Gastroesophageal sphincter (tissue), 3 donors: ENCODE data around the gene ABCA7.

Source experiments
- CTCF ChIP-seq, 4 experiments: fragments of 200-600 bp in 2 of 4; fragments of 450-650 bp in 2 of 4; sonication (generic) in 1 of 4; IDR thresholded peaks; one replicate each; pipeline ENCODE4 v1.5.1; 2017 to 2019; ENCODE audit warnings: antibody characterized with exemption in 4 of 4, mild to moderate bottlenecking in 2 of 4, moderate library complexity in 2 of 4
- EP300 ChIP-seq: sonication (generic); formaldehyde crosslinking; IDR thresholded peaks from one replicate; pipeline ENCODE4 v1.6.1; 2017; ENCODE audit warnings: antibody characterized with exemption, mild to moderate bottlenecking

GRCh38 chr19:1066251-1066747, 26.4 kb downstream of the ABCA7 start:
- TF ChIP-seq CTCF (IDR thresholded peaks at IDR 0.05) (no peak), EP300 (no peak)
